ENCODE measurements around the gene DNAI7.

The DNAI7 gene

GRCh38 chr12:25089738-25090137 is 105.2 kb downstream of the DNAI7 start:
- H2AK5ac ChIP-seq (ENCODE audit: low read depth, low read length), result no peak overlapping the region
- no peak overlapping the region for H2BK5ac ChIP-seq (ENCODE audit: low read length)
- H3K27me3 ChIP-seq (ENCODE audit: control insufficient read depth in 3 of 3, insufficient read depth in 3 of 3, low read depth in 1 of 3, low read length in 3 of 3), result no peaks in the 10 kb centered on the region
- H3K4me1 ChIP-seq (ENCODE audit: control insufficient read depth in 2 of 2, insufficient read depth in 1 of 2, low read depth in 1 of 2, low read length in 2 of 2), result no peaks in the 10 kb centered on the region
- H3K36me3 ChIP-seq (replicated peaks in 1 of 2; ENCODE audit: control insufficient read depth in 2 of 2, insufficient read depth in 2 of 2, low read length in 2 of 2), result no peaks in the 10 kb centered on the region
- no peak overlapping the region for H2BK15ac ChIP-seq (ENCODE audit: low read length)
- H3K23ac ChIP-seq (ENCODE audit: low read depth, low read length, poor library complexity), result no peak overlapping the region
- no peak overlapping the region for H2AFZ ChIP-seq (ENCODE audit: low read length)
- H3K14ac ChIP-seq (ENCODE audit: low read length), result no peak overlapping the region
- H3K4ac ChIP-seq (ENCODE audit: low read length), result no peak overlapping the region
- no peak overlapping the region for H3K4me2 ChIP-seq (ENCODE audit: insufficient read depth, low read length, poor library complexity, severe bottlenecking)
- no peak overlapping the region for H2BK120ac ChIP-seq (ENCODE audit: low read depth, low read length)
- H3K4me3 ChIP-seq (ENCODE audit: low read length in 2 of 2), result no peak overlapping the region
- no peak overlapping the region for H3K9ac ChIP-seq (ENCODE audit: low read depth, low read length, poor library complexity)
- no peak overlapping the region for H3K18ac ChIP-seq (ENCODE audit: low read length)
- no peak overlapping the region for H3K27ac ChIP-seq (replicated peaks; ENCODE audit: low read length)
- no peak for DNase-seq (ENCODE audit: low spot score)
- no peaks in the 10 kb centered on the region for H3K79me1 ChIP-seq (ENCODE audit: low read depth, low read length)
- WGBS, 2 donors (ENCODE audit: extremely low coverage in 2 of 2, insufficient read length in 2 of 2, insufficient replicate concordance in 1 of 2), result no CpG with 5 or more reads among the region's 2 CpGs
- H2BK12ac ChIP-seq (ENCODE audit: low read length), result no peak overlapping the region
- no peaks in the 10 kb centered on the region for H3K9me3 ChIP-seq (replicated peaks in 1 of 2; ENCODE audit: control insufficient read depth in 2 of 2, insufficient read depth in 1 of 2, low read depth in 1 of 2, low read length in 2 of 2)
- no peak overlapping the region for H4K8ac ChIP-seq (ENCODE audit: low read depth, low read length)
- no peak overlapping the region for H4K91ac ChIP-seq (ENCODE audit: low read depth, low read length, poor library complexity)

- H3K27me3 ChIP-seq (ENCODE audit: control insufficient read depth in 3 of 3, insufficient read depth in 3 of 3, low read depth in 1 of 3, low read length in 3 of 3), result no peaks in the 10 kb centered on the region
- no peak overlapping the region for H3K4me2 ChIP-seq (ENCODE audit: insufficient read depth, low read length, poor library complexity, severe bottlenecking)
- H2AK5ac ChIP-seq (ENCODE audit: low read depth, low read length), result no peak overlapping the region
- no peak overlapping the region for H2BK5ac ChIP-seq (ENCODE audit: low read length)
- no peak overlapping the region for H3K18ac ChIP-seq (ENCODE audit: low read length)
- H3K9me3 ChIP-seq (replicated peaks in 1 of 2; ENCODE audit: control insufficient read depth in 2 of 2, insufficient read depth in 1 of 2, low read depth in 1 of 2, low read length in 2 of 2), result no peaks in the 10 kb centered on the region
- no peak overlapping the region for H3K23ac ChIP-seq (ENCODE audit: low read depth, low read length, poor library complexity)
- H3K36me3 ChIP-seq (replicated peaks in 1 of 2; ENCODE audit: control insufficient read depth in 2 of 2, insufficient read depth in 2 of 2, low read length in 2 of 2), result no peaks in the 10 kb centered on the region
- no peak overlapping the region for H2BK12ac ChIP-seq (ENCODE audit: low read length)
- H3K14ac ChIP-seq (ENCODE audit: low read length), result no peak overlapping the region
- H3K4ac ChIP-seq (ENCODE audit: low read length), result no peak overlapping the region
- no peak overlapping the region for H4K8ac ChIP-seq (ENCODE audit: low read depth, low read length)
- H3K4me3 ChIP-seq (ENCODE audit: low read length in 2 of 2), result no peak overlapping the region
- H2AFZ ChIP-seq (ENCODE audit: low read length), result no peak overlapping the region
- no peak overlapping the region for H2BK120ac ChIP-seq (ENCODE audit: low read depth, low read length)
- H3K9ac ChIP-seq (ENCODE audit: low read depth, low read length, poor library complexity), result no peak overlapping the region
- no peak overlapping the region for H2BK15ac ChIP-seq (ENCODE audit: low read length)
- DNase-seq (ENCODE audit: low spot score), result no peak
- no CpG with 5 or more reads among the region's 10 CpGs for WGBS, 2 donors (ENCODE audit: extremely low coverage in 2 of 2, insufficient read length in 2 of 2, insufficient replicate concordance in 1 of 2)
- no peak overlapping the region for H3K27ac ChIP-seq (replicated peaks; ENCODE audit: low read length)
- no peak overlapping the region for H4K91ac ChIP-seq (ENCODE audit: low read depth, low read length, poor library complexity)
- H3K79me1 ChIP-seq (ENCODE audit: low read depth, low read length), result no peaks in the 10 kb centered on the region
- H3K4me1 ChIP-seq (ENCODE audit: control insufficient read depth in 2 of 2, insufficient read depth in 1 of 2, low read depth in 1 of 2, low read length in 2 of 2), result no peaks in the 10 kb centered on the region
Observed at GRCh38 chr12:25087596-25087995, 107.4 kb downstream of the DNAI7 start.

GRCh38 chr12:25084816-25085215 is 110.1 kb downstream of the DNAI7 start:
- no peak overlapping the region for H2AK5ac ChIP-seq (ENCODE audit: low read depth, low read length)
- no peak overlapping the region for H3K4ac ChIP-seq (ENCODE audit: low read length)
- no peak overlapping the region for H3K9ac ChIP-seq (ENCODE audit: low read depth, low read length, poor library complexity)
- no peaks in the 10 kb centered on the region for H3K4me1 ChIP-seq (ENCODE audit: control insufficient read depth in 2 of 2, insufficient read depth in 1 of 2, low read depth in 1 of 2, low read length in 2 of 2)
- H3K36me3 ChIP-seq (replicated peaks in 1 of 2; ENCODE audit: control insufficient read depth in 2 of 2, insufficient read depth in 2 of 2, low read length in 2 of 2), result no peaks in the 10 kb centered on the region
- no peak overlapping the region for H2BK120ac ChIP-seq (ENCODE audit: low read depth, low read length)
- H3K4me3 ChIP-seq (ENCODE audit: low read length in 2 of 2), result no peak overlapping the region
- no peak overlapping the region for H2BK12ac ChIP-seq (ENCODE audit: low read length)
- no peaks in the 10 kb centered on the region for H3K9me3 ChIP-seq (replicated peaks in 1 of 2; ENCODE audit: control insufficient read depth in 2 of 2, insufficient read depth in 1 of 2, low read depth in 1 of 2, low read length in 2 of 2)
- no peak overlapping the region for H3K27ac ChIP-seq (replicated peaks; ENCODE audit: low read length)
- DNase-seq (ENCODE audit: low spot score), result no peak
- no peak overlapping the region for H2BK5ac ChIP-seq (ENCODE audit: low read length)
- no peak overlapping the region for H4K91ac ChIP-seq (ENCODE audit: low read depth, low read length, poor library complexity)
- WGBS, 2 donors (ENCODE audit: extremely low coverage in 2 of 2, insufficient read length in 2 of 2, insufficient replicate concordance in 1 of 2), result no CpG with 5 or more reads among the region's 2 CpGs
- no peak overlapping the region for H3K4me2 ChIP-seq (ENCODE audit: insufficient read depth, low read length, poor library complexity, severe bottlenecking)
- H3K18ac ChIP-seq (ENCODE audit: low read length), result no peak overlapping the region
- H2AFZ ChIP-seq (ENCODE audit: low read length), result no peak overlapping the region
- H2BK15ac ChIP-seq (ENCODE audit: low read length), result no peak overlapping the region
- H4K8ac ChIP-seq (ENCODE audit: low read depth, low read length), result no peak overlapping the region
- H3K27me3 ChIP-seq (ENCODE audit: control insufficient read depth in 3 of 3, insufficient read depth in 3 of 3, low read depth in 1 of 3, low read length in 3 of 3), result no peaks in the 10 kb centered on the region
- H3K14ac ChIP-seq (ENCODE audit: low read length), result no peak overlapping the region
- H3K79me1 ChIP-seq (ENCODE audit: low read depth, low read length), result no peaks in the 10 kb centered on the region
- no peak overlapping the region for H3K23ac ChIP-seq (ENCODE audit: low read depth, low read length, poor library complexity)

- Histone ChIP-seq H3K4me2 (ENCODE audit: insufficient read depth, low read length, poor library complexity, severe bottlenecking) (no peak overlapping the region), H3K27me3 (ENCODE audit: control insufficient read depth in 3 of 3, insufficient read depth in 3 of 3, low read depth in 1 of 3, low read length in 3 of 3) (no peaks in the 10 kb centered on the region), H2BK5ac (ENCODE audit: low read length) (no peak overlapping the region), H3K4ac (ENCODE audit: low read length) (no peak overlapping the region), H2AFZ (ENCODE audit: low read length) (no peak overlapping the region), H3K36me3 (replicated peaks in 1 of 2; ENCODE audit: control insufficient read depth in 2 of 2, insufficient read depth in 2 of 2, low read length in 2 of 2) (no peaks in the 10 kb centered on the region), H3K14ac (ENCODE audit: low read length) (no peak overlapping the region), H4K91ac (ENCODE audit: low read depth, low read length, poor library complexity) (no peak overlapping the region), H2BK15ac (ENCODE audit: low read length) (no peak overlapping the region), H3K4me1 (ENCODE audit: control insufficient read depth in 2 of 2, insufficient read depth in 1 of 2, low read depth in 1 of 2, low read length in 2 of 2) (no peaks in the 10 kb centered on the region), H2AK5ac (ENCODE audit: low read depth, low read length) (no peak overlapping the region), H3K27ac (replicated peaks; ENCODE audit: low read length) (no peak overlapping the region), H3K9ac (ENCODE audit: low read depth, low read length, poor library complexity) (no peak overlapping the region), H2BK120ac (ENCODE audit: low read depth, low read length) (no peak overlapping the region), H3K18ac (ENCODE audit: low read length) (no peak overlapping the region), H3K79me1 (ENCODE audit: low read depth, low read length) (no peaks in the 10 kb centered on the region), H3K4me3 (ENCODE audit: low read length in 2 of 2) (no peak overlapping the region), H4K8ac (ENCODE audit: low read depth, low read length) (no peak overlapping the region), H3K9me3 (replicated peaks in 1 of 2; ENCODE audit: control insufficient read depth in 2 of 2, insufficient read depth in 1 of 2, low read depth in 1 of 2, low read length in 2 of 2) (no peaks in the 10 kb centered on the region), H3K23ac (ENCODE audit: low read depth, low read length, poor library complexity) (no peak overlapping the region), H2BK12ac (ENCODE audit: low read length) (no peak overlapping the region)
- no peak for DNase-seq (ENCODE audit: low spot score)
- WGBS, 2 donors (ENCODE audit: extremely low coverage in 2 of 2, insufficient read length in 2 of 2, insufficient replicate concordance in 1 of 2), result no CpG with 5 or more reads among the region's 5 CpGs
Observed at GRCh38 chr12:25083211-25083610, 111.7 kb downstream of the DNAI7 start.

Data from neuronal stem cell (in vitro differentiated cells).